Measurements from ENCODE around the gene TDRD15.

DNA sequence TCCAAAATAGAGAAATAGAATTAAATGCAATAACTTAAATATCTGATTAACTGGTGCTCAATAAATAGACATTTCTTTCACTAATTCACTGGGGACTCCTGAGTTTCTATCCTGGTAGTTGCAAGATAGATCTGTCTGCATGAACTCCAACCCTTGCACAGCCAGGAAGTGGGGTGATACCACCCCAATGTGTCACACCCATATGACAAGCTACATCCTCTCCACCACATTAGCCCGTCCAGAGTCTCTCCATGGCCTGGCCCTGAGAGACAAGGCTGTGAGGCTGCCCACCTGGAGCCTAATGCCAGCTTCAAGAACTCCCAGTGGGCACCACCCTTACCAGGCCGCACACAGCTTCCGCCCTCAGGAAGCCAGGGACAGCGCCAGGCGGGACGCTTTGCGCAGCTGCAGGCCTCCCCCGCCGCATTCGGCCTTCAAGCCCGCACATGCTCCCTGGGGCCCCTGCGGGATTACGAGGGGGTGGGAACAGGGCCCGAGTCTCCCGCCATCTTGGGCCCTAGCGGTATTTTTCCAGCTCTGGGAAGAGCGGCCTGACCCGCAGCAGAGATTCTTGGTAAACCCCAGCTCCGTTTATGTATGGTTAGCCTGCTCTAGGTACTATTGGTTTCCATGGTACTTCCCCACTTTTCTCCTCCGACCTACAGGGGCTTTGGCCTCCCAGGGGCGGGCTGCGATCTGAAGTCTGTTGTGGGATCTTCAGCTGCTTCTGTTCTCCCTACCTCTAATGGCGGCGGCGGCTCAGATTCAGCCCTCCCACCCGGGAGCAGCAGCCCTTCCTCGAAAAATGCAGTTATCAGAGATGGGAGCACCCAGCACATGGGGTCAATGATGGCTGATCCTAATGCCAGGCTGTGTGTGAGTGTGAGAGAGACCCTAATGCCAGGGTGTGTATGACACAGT lies at the start of gene TDRD15:
- TF ChIP-seq, protein P1, sequence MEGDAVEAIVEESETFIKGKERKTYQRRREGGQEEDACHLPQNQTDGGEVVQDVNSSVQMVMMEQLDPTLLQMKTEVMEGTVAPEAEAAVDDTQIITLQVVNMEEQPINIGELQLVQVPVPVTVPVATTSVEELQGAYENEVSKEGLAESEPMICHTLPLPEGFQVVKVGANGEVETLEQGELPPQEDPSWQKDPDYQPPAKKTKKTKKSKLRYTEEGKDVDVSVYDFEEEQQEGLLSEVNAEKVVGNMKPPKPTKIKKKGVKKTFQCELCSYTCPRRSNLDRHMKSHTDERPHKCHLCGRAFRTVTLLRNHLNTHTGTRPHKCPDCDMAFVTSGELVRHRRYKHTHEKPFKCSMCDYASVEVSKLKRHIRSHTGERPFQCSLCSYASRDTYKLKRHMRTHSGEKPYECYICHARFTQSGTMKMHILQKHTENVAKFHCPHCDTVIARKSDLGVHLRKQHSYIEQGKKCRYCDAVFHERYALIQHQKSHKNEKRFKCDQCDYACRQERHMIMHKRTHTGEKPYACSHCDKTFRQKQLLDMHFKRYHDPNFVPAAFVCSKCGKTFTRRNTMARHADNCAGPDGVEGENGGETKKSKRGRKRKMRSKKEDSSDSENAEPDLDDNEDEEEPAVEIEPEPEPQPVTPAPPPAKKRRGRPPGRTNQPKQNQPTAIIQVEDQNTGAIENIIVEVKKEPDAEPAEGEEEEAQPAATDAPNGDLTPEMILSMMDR (IDR thresholded peaks at IDR 0.05): no peak
- TF ChIP-seq POLR2A (IDR thresholded peaks at IDR 0.05): no peak

Measured in testis (tissue), 2 donors.